Stimulated activated CD8-positive, alpha-beta memory T cell treated with anti-CD3 and anti-CD28 coated beads, Interleukin-4, amount 100 ng/mL, for 1 hour (primary cell): ENCODE measurements around the gene ROS1.
A peak's percentile ranks its signal among the peaks of the same experiment; 100 is the strongest.
"Not testable (repeated sequence)": the region's sequence is repeated elsewhere in the genome, so short reads cannot be mapped to it uniquely, and the experiment has no call there.

Experiments used
- DNase-seq, 2 donors: peaks; one replicate each; pipeline ENCODE4 v3.0.0-alpha.2; 2020; ENCODE audit warnings: low read depth in 2 of 2, low spot score in 1 of 2

The ROS1 gene

GRCh38 chr6:117425431-117426153 lies at the start of gene ROS1:
Gene ROS1, minus strand, starts transcription at chr6:117425942. Its CDS starts 286 bp downstream, at chr6:117425656.
- DNase-seq = no peak

GRCh38 chr6:117473401-117473800 lies 47.7 kb upstream of the ROS1 start:
- DNase-seq = no peak

- no peak for DNase-seq
Measured at GRCh38 chr6:117472667-117473066, 46.9 kb upstream of the ROS1 start.

GRCh38 chr6:117469791-117470190 lies 44.0 kb upstream of the ROS1 start:
- no peak for DNase-seq

- no peak for DNase-seq
Measured at GRCh38 chr6:117469356-117469755, 43.6 kb upstream of the ROS1 start.

GRCh38 chr6:117468527-117468926 lies 42.8 kb upstream of the ROS1 start:
- not testable (repeated sequence) for DNase-seq

GRCh38 chr6:117467876-117468275 lies 42.1 kb upstream of the ROS1 start:
- DNase-seq = no peak

- DNase-seq = no peak
Measured at GRCh38 chr6:117465691-117466090, 39.9 kb upstream of the ROS1 start.

- DNase-seq = no peak
Measured at GRCh38 chr6:117464700-117465099, 39.0 kb upstream of the ROS1 start.

GRCh38 chr6:117463762-117464665 lies 38.3 kb upstream of the ROS1 start:
- no peak for DNase-seq

- no peak for DNase-seq
Measured at GRCh38 chr6:117459204-117459944, 33.6 kb upstream of the ROS1 start.

- no peak for DNase-seq
Measured at GRCh38 chr6:117456998-117457397, 31.3 kb upstream of the ROS1 start.

- DNase-seq = no peak
Measured at GRCh38 chr6:117456250-117456649, 30.5 kb upstream of the ROS1 start.

- no peak for DNase-seq
Measured at GRCh38 chr6:117451671-117452070, 25.9 kb upstream of the ROS1 start.

- DNase-seq = peak; percentile 19 to 21
Measured at GRCh38 chr6:117449549-117450439, 24.1 kb upstream of the ROS1 start.

- no peak for DNase-seq
Measured at GRCh38 chr6:117448732-117449485, 23.2 kb upstream of the ROS1 start.

- DNase-seq = no peak
Measured at GRCh38 chr6:117448011-117448410, 22.3 kb upstream of the ROS1 start.

GRCh38 chr6:117446861-117447260 lies 21.1 kb upstream of the ROS1 start:
- no peak for DNase-seq

GRCh38 chr6:117444600-117444999 lies 18.9 kb upstream of the ROS1 start:
- DNase-seq = no peak

- DNase-seq = not testable (repeated sequence)
Measured at GRCh38 chr6:117442313-117442712, 16.6 kb upstream of the ROS1 start.
